Neural progenitor cell (in vitro differentiated cells): ENCODE data around the gene FMN1.

Experiments used
- EZH2 ChIP-seq: fragments of 200-600 bp; sonication (generic); IDR thresholded peaks from 2 replicates; pipeline ENCODE4 v1.6.1; 2017; ENCODE audit warnings: antibody characterized with exemption, mild to moderate bottlenecking, moderate library complexity
- EZH2phosphoT487 ChIP-seq: fragments of 200-600 bp; sonication (generic); IDR thresholded peaks from 2 replicates; pipeline ENCODE4 v1.6.1; 2017; ENCODE audit warnings: antibody characterized with exemption
- TF ChIP-seq, protein P1 (sequence below): fragments of 200-600 bp; sonication (generic); IDR thresholded peaks from 2 replicates; pipeline ENCODE4 v1.5.1; 2017; ENCODE audit warnings: antibody characterized with exemption, mild to moderate bottlenecking

DNA sequence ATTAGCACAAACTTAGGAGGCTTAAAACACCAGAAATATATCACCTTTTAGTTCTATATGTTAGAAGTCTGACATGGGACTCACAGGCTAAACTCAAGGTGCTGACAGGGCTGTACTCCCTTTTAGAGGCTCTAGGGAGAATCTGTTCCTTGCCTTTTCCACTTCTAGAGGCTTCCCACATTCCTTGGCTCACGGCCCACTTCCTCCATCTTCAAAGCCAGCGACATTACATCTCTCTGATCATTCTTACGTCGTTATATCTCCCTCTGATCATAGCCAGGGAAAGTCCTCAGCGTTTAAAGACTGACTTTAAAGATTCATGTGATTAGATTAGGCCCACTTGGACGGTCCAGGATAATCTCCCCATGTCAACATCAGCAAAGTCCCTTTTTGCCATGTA is 310.4 kb downstream of the FMN1 start:
- TF ChIP-seq, protein P1, sequence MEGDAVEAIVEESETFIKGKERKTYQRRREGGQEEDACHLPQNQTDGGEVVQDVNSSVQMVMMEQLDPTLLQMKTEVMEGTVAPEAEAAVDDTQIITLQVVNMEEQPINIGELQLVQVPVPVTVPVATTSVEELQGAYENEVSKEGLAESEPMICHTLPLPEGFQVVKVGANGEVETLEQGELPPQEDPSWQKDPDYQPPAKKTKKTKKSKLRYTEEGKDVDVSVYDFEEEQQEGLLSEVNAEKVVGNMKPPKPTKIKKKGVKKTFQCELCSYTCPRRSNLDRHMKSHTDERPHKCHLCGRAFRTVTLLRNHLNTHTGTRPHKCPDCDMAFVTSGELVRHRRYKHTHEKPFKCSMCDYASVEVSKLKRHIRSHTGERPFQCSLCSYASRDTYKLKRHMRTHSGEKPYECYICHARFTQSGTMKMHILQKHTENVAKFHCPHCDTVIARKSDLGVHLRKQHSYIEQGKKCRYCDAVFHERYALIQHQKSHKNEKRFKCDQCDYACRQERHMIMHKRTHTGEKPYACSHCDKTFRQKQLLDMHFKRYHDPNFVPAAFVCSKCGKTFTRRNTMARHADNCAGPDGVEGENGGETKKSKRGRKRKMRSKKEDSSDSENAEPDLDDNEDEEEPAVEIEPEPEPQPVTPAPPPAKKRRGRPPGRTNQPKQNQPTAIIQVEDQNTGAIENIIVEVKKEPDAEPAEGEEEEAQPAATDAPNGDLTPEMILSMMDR, result no peak
- no peak for TF ChIP-seq EZH2
- TF ChIP-seq EZH2phosphoT487, result no peak
